ENCODE data around the gene HIRIP3.

HIRIP3 gene

GRCh38 chr16:29993903-29994599 is 1.4 kb downstream of the HIRIP3 start:
- no peak for DNase-seq (ENCODE audit: low spot score)
- TF ChIP-seq, protein P1, sequence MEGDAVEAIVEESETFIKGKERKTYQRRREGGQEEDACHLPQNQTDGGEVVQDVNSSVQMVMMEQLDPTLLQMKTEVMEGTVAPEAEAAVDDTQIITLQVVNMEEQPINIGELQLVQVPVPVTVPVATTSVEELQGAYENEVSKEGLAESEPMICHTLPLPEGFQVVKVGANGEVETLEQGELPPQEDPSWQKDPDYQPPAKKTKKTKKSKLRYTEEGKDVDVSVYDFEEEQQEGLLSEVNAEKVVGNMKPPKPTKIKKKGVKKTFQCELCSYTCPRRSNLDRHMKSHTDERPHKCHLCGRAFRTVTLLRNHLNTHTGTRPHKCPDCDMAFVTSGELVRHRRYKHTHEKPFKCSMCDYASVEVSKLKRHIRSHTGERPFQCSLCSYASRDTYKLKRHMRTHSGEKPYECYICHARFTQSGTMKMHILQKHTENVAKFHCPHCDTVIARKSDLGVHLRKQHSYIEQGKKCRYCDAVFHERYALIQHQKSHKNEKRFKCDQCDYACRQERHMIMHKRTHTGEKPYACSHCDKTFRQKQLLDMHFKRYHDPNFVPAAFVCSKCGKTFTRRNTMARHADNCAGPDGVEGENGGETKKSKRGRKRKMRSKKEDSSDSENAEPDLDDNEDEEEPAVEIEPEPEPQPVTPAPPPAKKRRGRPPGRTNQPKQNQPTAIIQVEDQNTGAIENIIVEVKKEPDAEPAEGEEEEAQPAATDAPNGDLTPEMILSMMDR (IDR thresholded peaks at IDR 0.05; ENCODE audit: extremely low read depth, missing control alignments), result no peak

DNA sequence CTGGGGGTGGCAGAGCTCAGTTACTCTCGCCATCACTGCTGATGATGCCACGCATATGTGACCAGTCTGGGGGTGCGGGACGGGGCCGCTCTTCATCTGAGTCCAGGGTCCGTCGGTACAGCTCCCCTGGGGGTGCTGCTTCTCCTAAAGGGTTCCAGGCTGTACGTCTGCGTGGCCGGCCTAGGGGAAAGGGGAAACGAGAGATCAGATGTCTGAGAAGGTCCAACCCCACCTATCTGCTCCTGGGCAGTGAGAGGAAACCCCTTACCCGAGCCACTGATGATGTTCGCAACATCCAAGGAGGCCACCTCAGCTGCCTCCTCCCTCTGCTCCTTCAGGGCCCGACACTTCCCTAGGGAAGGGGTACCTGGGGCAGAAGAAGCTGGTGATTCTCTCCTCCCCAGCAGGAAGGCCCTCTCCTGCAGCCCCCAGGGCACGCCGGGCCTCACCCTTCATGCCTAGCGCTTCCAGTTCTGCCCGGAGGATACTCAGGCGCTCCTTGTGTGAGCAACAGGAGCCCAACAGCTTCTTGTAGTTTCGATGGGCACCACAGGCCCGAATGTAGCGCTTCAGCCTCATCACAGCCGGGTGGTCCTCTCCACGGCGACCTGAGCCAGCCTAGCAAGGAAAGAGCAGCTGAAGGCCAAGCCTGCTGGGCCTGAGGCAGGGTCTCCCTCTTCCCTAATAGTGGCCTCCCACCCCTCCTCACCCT is 2.1 kb downstream of the HIRIP3 start:
- no peak for DNase-seq (ENCODE audit: low spot score)
- TF ChIP-seq, protein P1 (IDR thresholded peaks at IDR 0.05; ENCODE audit: extremely low read depth, missing control alignments), result no peak

GRCh38 chr16:29992344-29992967 is 3.0 kb downstream of the HIRIP3 start:
- no peak for DNase-seq (ENCODE audit: low spot score)
- TF ChIP-seq, protein P1 (IDR thresholded peaks at IDR 0.05; ENCODE audit: extremely low read depth, missing control alignments), result no peak

GRCh38 chr16:29991571-29991904 is 3.9 kb downstream of the HIRIP3 start:
- TF ChIP-seq, protein P1 (IDR thresholded peaks at IDR 0.05; ENCODE audit: extremely low read depth, missing control alignments), result no peak
- DNase-seq (ENCODE audit: low spot score), result no peak

GRCh38 chr16:29990883-29991570 is 4.4 kb downstream of the HIRIP3 start:
- TF ChIP-seq, protein P1 (IDR thresholded peaks at IDR 0.05; ENCODE audit: extremely low read depth, missing control alignments), result no peak
- DNase-seq (ENCODE audit: low spot score), result no peak

- no peak for DNase-seq (ENCODE audit: low spot score)
- TF ChIP-seq, protein P1 (IDR thresholded peaks at IDR 0.05; ENCODE audit: extremely low read depth, missing control alignments), result no peak
Observed at GRCh38 chr16:29990034-29990433, 5.4 kb downstream of the HIRIP3 start.

Data from GM20000 (cell line).